ENCODE results near the gene SERPINA1. TPM values are rescaled to one million over a fixed set of nuclear protein-coding genes. Genes with fewer than 3 reads are reported as not detected.

The SERPINA1 gene
- total and polyA plus RNA-seq, 7 donors, result 0.78 to 5.5 (median 3.0) TPM

DNA sequence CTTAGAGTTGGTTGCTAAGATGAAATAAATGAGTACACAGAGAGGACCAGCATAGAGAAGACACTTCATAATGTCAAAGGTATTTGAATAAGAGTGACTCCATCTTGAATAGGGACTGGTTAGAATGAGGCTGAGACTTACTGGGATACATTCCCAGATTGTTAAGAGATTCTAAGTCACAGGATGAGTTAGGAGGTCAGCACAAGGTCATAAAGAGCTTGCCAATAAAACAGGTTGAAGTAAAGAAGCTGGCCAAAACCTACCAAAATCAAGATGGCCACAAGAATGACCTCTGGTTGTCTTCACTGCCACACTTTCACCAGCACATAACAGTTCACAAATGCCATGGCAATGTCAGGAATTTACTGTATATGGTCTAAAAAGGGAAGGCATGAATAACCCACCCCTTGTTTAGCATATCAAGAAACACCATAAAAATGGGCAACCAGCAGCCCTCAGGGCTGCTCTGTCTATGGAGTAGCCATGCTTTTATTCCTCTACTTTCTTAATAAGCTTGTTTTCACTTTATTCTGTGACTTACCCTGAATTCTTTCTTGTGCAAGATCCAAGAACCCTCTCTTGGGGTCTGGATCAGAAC lies 8.3 kb upstream of the SERPINA1 start:
- ATAC-seq (no peak), DNase-seq (no peak)
- Histone ChIP-seq H3K9me3 (no peaks in the 10 kb centered on the region), H3K27me3 (ENCODE audit: insufficient read depth in 3 of 3, low read length in 2 of 3) (peaks cover 0 to 6% (median 0%) of the 10 kb centered on the region in 3 donors), H3K36me3 (ENCODE audit: insufficient read depth in 1 of 2, low read depth in 1 of 2) (no peaks in the 10 kb centered on the region), H3K27ac (no peak overlapping the region), H3K4me3 (no peak overlapping the region), H3K4me1 (no peaks in the 10 kb centered on the region)
- intact Hi-C loops (cut with DNase I), result no loop called here
- TF ChIP-seq, protein P1, sequence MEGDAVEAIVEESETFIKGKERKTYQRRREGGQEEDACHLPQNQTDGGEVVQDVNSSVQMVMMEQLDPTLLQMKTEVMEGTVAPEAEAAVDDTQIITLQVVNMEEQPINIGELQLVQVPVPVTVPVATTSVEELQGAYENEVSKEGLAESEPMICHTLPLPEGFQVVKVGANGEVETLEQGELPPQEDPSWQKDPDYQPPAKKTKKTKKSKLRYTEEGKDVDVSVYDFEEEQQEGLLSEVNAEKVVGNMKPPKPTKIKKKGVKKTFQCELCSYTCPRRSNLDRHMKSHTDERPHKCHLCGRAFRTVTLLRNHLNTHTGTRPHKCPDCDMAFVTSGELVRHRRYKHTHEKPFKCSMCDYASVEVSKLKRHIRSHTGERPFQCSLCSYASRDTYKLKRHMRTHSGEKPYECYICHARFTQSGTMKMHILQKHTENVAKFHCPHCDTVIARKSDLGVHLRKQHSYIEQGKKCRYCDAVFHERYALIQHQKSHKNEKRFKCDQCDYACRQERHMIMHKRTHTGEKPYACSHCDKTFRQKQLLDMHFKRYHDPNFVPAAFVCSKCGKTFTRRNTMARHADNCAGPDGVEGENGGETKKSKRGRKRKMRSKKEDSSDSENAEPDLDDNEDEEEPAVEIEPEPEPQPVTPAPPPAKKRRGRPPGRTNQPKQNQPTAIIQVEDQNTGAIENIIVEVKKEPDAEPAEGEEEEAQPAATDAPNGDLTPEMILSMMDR (IDR thresholded peaks at IDR 0.05), result no peak

DNA sequence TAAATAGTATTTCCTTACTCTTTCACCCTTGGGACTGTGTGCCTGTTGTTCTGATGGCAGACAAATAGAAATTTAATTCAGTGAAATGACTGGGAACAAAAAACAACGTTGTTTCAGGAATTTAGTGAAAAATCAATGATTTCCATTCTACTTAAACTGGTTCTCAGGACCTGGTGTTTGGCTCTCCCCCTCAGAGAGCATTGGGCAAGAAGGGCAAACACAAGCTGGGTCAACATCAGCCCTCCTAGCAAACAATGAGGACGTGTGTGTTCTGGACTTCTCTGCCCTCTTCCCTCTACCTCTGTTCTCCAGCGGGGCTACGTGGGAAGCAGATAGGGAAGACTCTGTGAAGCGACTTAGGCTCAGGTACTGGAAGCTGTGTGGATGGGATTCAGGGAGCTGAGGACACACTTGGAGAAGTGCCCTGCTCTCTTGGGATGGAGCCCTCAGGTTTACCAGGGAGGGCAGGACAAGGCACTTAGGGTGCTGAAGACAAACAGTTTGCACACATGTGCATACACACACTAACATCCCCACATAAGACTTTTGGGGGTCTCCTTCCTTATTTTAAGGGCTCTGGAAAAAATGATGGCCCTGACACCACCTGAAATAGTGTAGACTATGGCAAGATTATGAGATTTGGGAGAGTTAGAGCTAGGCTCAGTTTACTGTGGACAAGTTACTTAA lies 7.6 kb upstream of the SERPINA1 start:
- DNase-seq (no peak), ATAC-seq (no peak)
- TF ChIP-seq, protein P1 (IDR thresholded peaks at IDR 0.05), result no peak
- no peak overlapping the region for H3K27ac ChIP-seq
- no peak overlapping the region for H3K4me3 ChIP-seq
- 53 to 66% (median 56%) methylated on average over 5 of the region's 5 CpGs for WGBS, 3 donors
- H3K9me3 ChIP-seq, result no peaks in the 10 kb centered on the region
- no peaks in the 10 kb centered on the region for H3K4me1 ChIP-seq
- intact Hi-C loops (cut with DNase I), result no loop called here
- no peaks in the 10 kb centered on the region for H3K36me3 ChIP-seq (ENCODE audit: insufficient read depth in 1 of 2, low read depth in 1 of 2)
- peaks cover 0 to 6% (median 0%) of the 10 kb centered on the region in 3 donors for H3K27me3 ChIP-seq (ENCODE audit: insufficient read depth in 3 of 3, low read length in 2 of 3)

DNA sequence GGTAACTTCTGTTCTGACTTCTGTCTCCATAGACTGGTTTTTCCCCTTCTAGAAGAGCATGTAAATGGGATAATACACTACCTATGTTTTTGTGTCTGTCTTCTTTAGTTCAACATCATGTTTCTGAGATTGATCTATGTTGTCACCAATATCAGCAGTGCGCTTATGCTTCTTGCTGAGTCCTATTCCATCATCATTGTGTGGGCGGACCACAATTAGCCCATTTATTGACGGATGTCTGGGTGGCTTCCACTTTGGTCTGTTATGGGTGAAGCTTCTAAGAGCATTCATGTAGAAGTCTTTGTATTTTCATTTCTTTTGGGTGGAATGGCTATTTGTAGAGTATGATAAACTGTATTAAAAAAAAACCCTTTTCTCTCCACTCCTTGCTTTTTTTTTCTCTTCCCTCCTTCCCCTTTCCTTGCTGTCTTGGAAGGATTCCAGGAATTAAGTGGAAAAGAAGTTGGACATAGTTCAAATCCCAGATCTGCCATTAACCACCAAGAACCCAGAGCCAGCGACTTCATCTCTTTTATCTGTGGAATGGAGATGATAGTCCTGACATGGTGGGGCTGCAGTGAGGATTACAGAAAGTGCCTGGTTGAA lies 7.0 kb upstream of the SERPINA1 start:
- Histone ChIP-seq H3K9me3 (no peaks in the 10 kb centered on the region), H3K27ac (no peak overlapping the region), H3K27me3 (ENCODE audit: insufficient read depth in 3 of 3, low read length in 2 of 3) (peaks cover 0 to 6% (median 0%) of the 10 kb centered on the region in 3 donors), H3K36me3 (ENCODE audit: insufficient read depth in 1 of 2, low read depth in 1 of 2) (no peaks in the 10 kb centered on the region), H3K4me3 (no peak overlapping the region), H3K4me1 (no peaks in the 10 kb centered on the region)
- DNase-seq, result no peak
- 58 to 68% (median 66%) methylated on average over 4 of the region's 4 CpGs for WGBS, 3 donors
- TF ChIP-seq, protein P1 (IDR thresholded peaks at IDR 0.05), result no peak
- no peak for ATAC-seq
- intact Hi-C loops (cut with DNase I), result no loop called here

DNA sequence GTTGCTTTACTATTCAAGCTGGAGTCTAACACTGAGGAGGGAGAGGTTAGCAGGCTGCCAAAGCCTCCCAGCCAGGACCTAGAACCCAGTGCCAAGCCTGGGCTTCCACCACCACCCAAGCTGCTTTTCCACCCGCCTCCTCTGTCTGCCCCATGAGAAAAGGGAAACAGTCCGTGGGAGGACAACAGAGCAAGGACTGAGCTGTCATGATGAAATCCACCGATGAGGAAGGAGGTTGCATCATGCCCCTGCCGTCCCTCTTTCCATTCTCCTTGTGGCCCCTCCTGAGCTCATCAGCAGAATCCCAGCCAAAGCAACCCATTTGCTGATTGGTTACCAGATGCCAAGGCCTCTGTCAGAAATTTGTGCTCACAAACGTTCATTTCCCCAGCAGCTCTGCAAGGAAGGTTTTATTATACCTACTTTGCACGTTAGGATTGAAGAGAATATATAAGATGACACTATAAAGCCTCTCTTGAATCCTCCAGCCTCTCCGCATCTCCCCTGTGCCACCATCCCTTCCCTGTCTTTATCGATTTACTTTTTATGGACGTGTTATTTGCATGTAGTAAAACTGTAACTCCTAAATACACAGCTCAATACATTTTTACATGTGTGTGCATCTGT lies 6.3 kb upstream of the SERPINA1 start:
- ATAC-seq (peak in 3 of 4 donors; percentile 56 to 66 (median 58)), DNase-seq (peak; percentile 67 to 72)
- Histone ChIP-seq H3K27ac (no peak overlapping the region), H3K9me3 (no peaks in the 10 kb centered on the region), H3K36me3 (ENCODE audit: insufficient read depth in 1 of 2, low read depth in 1 of 2) (no peaks in the 10 kb centered on the region), H3K4me1 (no peaks in the 10 kb centered on the region), H3K4me3 (no peak overlapping the region), H3K27me3 (ENCODE audit: insufficient read depth in 3 of 3, low read length in 2 of 3) (peaks cover 0 to 6% (median 0%) of the 10 kb centered on the region in 3 donors)
- TF ChIP-seq, protein P1 (IDR thresholded peaks at IDR 0.05), result no peak
- WGBS, 3 donors, result 42 to 47% (median 45%) methylated on average over 8 to 9 of the region's 9 CpGs
- intact Hi-C loops (cut with DNase I), result no loop called here

Data from psoas muscle (tissue), 8 donors.